ENCODE measurements around the gene SLC9A3.

Gene SLC9A3

GRCh38 chr5:432928-433791 is 91.1 kb downstream of the SLC9A3 start:
- no peak for DNase-seq

- no peak for DNase-seq
These were observed 91.9 kb downstream of the SLC9A3 start for GRCh38 chr5:432201-432927.

GRCh38 chr5:431711-432050 is 92.6 kb downstream of the SLC9A3 start:
- no peak for DNase-seq

- no peak for DNase-seq
These were observed 93.1 kb downstream of the SLC9A3 start for GRCh38 chr5:431001-431710.

GRCh38 chr5:430214-430925 is 93.9 kb downstream of the SLC9A3 start:
- no peak for DNase-seq

GRCh38 chr5:429453-430188 is 94.6 kb downstream of the SLC9A3 start:
- DNase-seq, result peak in 14 of 58 donors; percentile 8 to 51 (median 30)

- no peak for DNase-seq
These were observed 95.3 kb downstream of the SLC9A3 start for GRCh38 chr5:428754-429452.

GRCh38 chr5:428219-428618 is 96.0 kb downstream of the SLC9A3 start:
- DNase-seq, result peak in 1 of 58 donors; percentile 30

GRCh38 chr5:427415-428087 is 96.7 kb downstream of the SLC9A3 start:
- DNase-seq, result no peak

- DNase-seq, result no peak
These were observed 97.8 kb downstream of the SLC9A3 start for GRCh38 chr5:426392-426976.

- peak in 8 of 58 donors; percentile 13 to 41 (median 29) for DNase-seq
These were observed 98.5 kb downstream of the SLC9A3 start for GRCh38 chr5:425714-426113.

- no peak for DNase-seq
These were observed 99.7 kb downstream of the SLC9A3 start for GRCh38 chr5:424301-425110.

GRCh38 chr5:423626-424261 is 100.5 kb downstream of the SLC9A3 start:
- DNase-seq, result no peak

GRCh38 chr5:423233-423565 is 101.0 kb downstream of the SLC9A3 start:
- no peak for DNase-seq

GRCh38 chr5:422323-423232 is 101.7 kb downstream of the SLC9A3 start:
- no peak for DNase-seq

GRCh38 chr5:421901-422300 is 102.3 kb downstream of the SLC9A3 start:
- no peak for DNase-seq

Data from anterior cingulate cortex (tissue), 58 donors.